ENCODE data around the gene ADAM12.

DNA sequence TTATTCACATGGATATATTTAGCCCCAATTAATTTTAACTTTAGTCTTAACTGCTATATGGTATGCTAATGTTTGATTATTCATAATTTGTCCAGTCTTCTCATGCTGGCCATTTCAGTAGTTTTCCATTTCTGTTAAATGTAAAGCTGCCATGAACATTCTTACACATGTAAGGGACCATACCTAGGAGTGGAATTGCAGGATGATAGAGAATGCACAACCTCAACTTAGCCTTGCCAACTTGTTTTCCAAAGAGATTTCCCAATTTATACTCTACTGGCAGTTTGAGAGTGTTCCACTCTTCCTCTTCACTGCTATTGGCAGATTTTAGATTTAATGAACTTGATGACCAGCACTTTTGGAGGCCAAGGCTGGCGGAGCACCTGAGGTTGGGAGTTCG, 423.7 kb downstream of the ADAM12 start:
- TF ChIP-seq POLR2A (IDR thresholded peaks at IDR 0.05; ENCODE audit: low read depth, low read length) = no peak
- TF ChIP-seq POLR2AphosphoS5 (IDR thresholded peaks at IDR 0.05; ENCODE audit: low read depth, low read length) = no peak
- TF ChIP-seq TAF1 (IDR thresholded peaks at IDR 0.05; ENCODE audit: borderline replicate concordance, low read depth, low read length) = no peak
